H1 (cell line): Measurements from ENCODE around the gene EHBP1. TPM values are rescaled to one million over a fixed set of nuclear protein-coding genes. Genes with fewer than 3 reads are reported as not detected.

Experiments
- EGR1 ChIP-seq: IDR thresholded peaks from 2 replicates; pipeline ENCODE4 v1.6.1; 2011; ENCODE audit warnings: low read depth, low read length, borderline replicate concordance
- SRF ChIP-seq: IDR thresholded peaks from 2 replicates; pipeline ENCODE4 v1.6.1; 2011; ENCODE audit warnings: mild to moderate bottlenecking, low read depth, low read length, moderate library complexity
- TAF1 ChIP-seq: IDR thresholded peaks from 2 replicates; pipeline ENCODE4 v1.6.1; 2011; ENCODE audit warnings: mild to moderate bottlenecking, low read depth, low read length
- TBP ChIP-seq: IDR thresholded peaks from 2 replicates; pipeline ENCODE4 v1.6.1; 2011; ENCODE audit warnings: low read depth, low read length, improper control_type of control experiment
- USF2 ChIP-seq: IDR thresholded peaks from 2 replicates; pipeline ENCODE4 v1.6.1; 2011; ENCODE audit warnings: low read length, improper control_type of control experiment
- polyA plus RNA-seq, 7 experiments: library from polyadenylated mRNA; depleted of rRNA in 3 of 7; stranded (reverse) in 5 of 7; unstranded in 2 of 7; fragments of >200 nt in 5 of 7; fragments of 200-250 nt in 2 of 7; gene quantifications; 1 replicate in 5 of 7; 2 replicates in 1 of 7; 4 replicates in 1 of 7; pipeline versions ENCODE4 v1.2.1 to v1.2.3, GENCODE V29; 2011 to 2013; ENCODE audit warnings: missing spikeins in 2 of 7, mixed read lengths in 2 of 7
- total RNA-seq: library from RNA; stranded (reverse); fragmentation: NEBNext Ultra II Directional; extraction: Animal tissue kit (Norgen Biotek cat#: 25700); gene quantifications from 2 replicates; pipeline ENCODE4 v1.2.1, GENCODE V29; 2021
- TF ChIP-seq, protein P1 (sequence below): fragments of 300-600 bp; sonication (generic); IDR thresholded peaks from 2 replicates; pipeline ENCODE4 v1.7.1; 2012; ENCODE audit warnings: low read length, moderate library complexity, mild to moderate bottlenecking, inconsistent platforms; ENCODE audit not compliant: insufficient replicate concordance

EHBP1 gene
- total and polyA plus RNA-seq, 2 of the 8 experiments (the other 6 are each of a cell fraction or from before 2014, with no cell fraction given): 12.0 to 64.1 TPM

DNA sequence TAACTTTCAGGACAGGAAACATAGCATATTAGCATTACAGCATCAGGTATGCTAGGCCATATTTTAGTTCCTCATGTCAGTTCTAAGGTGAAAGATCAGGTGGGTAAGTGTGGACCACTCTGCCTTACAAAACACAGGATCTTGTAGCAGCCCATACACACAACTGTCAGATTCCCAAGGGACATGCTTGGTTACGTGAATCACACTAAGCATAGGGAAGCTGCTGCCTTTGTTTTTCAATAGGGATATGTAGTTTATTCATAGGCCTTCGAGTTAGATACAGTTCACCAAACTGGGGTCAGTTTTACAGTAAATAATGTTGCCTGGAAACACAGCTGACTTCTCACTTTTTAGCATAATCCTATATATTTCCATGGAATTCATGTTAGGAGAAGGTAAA, 229.0 kb downstream of the EHBP1 start (continued):
- TF ChIP-seq, protein P1, sequence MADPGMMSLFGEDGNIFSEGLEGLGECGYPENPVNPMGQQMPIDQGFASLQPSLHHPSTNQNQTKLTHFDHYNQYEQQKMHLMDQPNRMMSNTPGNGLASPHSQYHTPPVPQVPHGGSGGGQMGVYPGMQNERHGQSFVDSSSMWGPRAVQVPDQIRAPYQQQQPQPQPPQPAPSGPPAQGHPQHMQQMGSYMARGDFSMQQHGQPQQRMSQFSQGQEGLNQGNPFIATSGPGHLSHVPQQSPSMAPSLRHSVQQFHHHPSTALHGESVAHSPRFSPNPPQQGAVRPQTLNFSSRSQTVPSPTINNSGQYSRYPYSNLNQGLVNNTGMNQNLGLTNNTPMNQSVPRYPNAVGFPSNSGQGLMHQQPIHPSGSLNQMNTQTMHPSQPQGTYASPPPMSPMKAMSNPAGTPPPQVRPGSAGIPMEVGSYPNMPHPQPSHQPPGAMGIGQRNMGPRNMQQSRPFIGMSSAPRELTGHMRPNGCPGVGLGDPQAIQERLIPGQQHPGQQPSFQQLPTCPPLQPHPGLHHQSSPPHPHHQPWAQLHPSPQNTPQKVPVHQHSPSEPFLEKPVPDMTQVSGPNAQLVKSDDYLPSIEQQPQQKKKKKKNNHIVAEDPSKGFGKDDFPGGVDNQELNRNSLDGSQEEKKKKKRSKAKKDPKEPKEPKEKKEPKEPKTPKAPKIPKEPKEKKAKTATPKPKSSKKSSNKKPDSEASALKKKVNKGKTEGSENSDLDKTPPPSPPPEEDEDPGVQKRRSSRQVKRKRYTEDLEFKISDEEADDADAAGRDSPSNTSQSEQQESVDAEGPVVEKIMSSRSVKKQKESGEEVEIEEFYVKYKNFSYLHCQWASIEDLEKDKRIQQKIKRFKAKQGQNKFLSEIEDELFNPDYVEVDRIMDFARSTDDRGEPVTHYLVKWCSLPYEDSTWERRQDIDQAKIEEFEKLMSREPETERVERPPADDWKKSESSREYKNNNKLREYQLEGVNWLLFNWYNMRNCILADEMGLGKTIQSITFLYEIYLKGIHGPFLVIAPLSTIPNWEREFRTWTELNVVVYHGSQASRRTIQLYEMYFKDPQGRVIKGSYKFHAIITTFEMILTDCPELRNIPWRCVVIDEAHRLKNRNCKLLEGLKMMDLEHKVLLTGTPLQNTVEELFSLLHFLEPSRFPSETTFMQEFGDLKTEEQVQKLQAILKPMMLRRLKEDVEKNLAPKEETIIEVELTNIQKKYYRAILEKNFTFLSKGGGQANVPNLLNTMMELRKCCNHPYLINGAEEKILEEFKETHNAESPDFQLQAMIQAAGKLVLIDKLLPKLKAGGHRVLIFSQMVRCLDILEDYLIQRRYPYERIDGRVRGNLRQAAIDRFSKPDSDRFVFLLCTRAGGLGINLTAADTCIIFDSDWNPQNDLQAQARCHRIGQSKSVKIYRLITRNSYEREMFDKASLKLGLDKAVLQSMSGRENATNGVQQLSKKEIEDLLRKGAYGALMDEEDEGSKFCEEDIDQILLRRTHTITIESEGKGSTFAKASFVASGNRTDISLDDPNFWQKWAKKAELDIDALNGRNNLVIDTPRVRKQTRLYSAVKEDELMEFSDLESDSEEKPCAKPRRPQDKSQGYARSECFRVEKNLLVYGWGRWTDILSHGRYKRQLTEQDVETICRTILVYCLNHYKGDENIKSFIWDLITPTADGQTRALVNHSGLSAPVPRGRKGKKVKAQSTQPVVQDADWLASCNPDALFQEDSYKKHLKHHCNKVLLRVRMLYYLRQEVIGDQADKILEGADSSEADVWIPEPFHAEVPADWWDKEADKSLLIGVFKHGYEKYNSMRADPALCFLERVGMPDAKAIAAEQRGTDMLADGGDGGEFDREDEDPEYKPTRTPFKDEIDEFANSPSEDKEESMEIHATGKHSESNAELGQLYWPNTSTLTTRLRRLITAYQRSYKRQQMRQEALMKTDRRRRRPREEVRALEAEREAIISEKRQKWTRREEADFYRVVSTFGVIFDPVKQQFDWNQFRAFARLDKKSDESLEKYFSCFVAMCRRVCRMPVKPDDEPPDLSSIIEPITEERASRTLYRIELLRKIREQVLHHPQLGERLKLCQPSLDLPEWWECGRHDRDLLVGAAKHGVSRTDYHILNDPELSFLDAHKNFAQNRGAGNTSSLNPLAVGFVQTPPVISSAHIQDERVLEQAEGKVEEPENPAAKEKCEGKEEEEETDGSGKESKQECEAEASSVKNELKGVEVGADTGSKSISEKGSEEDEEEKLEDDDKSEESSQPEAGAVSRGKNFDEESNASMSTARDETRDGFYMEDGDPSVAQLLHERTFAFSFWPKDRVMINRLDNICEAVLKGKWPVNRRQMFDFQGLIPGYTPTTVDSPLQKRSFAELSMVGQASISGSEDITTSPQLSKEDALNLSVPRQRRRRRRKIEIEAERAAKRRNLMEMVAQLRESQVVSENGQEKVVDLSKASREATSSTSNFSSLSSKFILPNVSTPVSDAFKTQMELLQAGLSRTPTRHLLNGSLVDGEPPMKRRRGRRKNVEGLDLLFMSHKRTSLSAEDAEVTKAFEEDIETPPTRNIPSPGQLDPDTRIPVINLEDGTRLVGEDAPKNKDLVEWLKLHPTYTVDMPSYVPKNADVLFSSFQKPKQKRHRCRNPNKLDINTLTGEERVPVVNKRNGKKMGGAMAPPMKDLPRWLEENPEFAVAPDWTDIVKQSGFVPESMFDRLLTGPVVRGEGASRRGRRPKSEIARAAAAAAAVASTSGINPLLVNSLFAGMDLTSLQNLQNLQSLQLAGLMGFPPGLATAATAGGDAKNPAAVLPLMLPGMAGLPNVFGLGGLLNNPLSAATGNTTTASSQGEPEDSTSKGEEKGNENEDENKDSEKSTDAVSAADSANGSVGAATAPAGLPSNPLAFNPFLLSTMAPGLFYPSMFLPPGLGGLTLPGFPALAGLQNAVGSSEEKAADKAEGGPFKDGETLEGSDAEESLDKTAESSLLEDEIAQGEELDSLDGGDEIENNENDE: no peak
- TF ChIP-seq TBP: no peak
- no peak for TF ChIP-seq SRF
- TF ChIP-seq USF2: no peak
- no peak for TF ChIP-seq TAF1
- no peak for TF ChIP-seq EGR1
